Measurements from ENCODE around the gene PLCH1. TPM values are rescaled to one million over a fixed set of nuclear protein-coding genes. Genes with fewer than 3 reads are reported as not detected.

Gene PLCH1
- total RNA-seq, 1 experiment from 2014 or later, result 13.4 TPM

DNA sequence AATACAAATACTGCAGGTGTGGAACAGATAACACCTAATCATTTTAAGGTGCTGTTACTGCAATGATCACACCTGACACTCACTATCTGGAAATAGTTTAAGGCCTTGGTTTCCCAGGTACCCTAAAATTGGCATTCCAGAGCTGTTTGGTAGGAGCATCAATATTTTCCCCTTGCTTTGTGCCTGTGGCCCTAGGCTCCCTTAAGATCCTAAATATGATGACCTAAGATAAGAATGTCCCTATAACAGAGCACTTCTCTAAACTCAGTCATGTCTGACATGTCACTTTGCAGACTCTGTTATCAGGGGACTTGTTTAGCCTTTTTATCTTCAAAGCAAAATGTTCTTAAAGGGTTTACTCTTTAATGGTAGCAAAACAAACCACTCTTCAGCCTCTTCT, 335.5 kb downstream of the PLCH1 start:
- no peak for DNase-seq
- BruUV-seq (replicated peaks), result no TSS peak
- Mint-ChIP-seq H3K27ac (ENCODE audit: unreplicated experiment) (no peak overlapping the region), H3K36me3 (ENCODE audit: insufficient read depth, unreplicated experiment) (no peaks in the 10 kb centered on the region), H3K4me3 (ENCODE audit: low read depth, unreplicated experiment) (no peak overlapping the region), H3K27me3 (ENCODE audit: unreplicated experiment) (no peaks in the 10 kb centered on the region), H3K9me3 (ENCODE audit: low read depth, unreplicated experiment) (no peaks in the 10 kb centered on the region), H3K4me1 (ENCODE audit: low read depth, unreplicated experiment) (no peaks in the 10 kb centered on the region)
- CTCF ChIA-PET, result no interaction called here
- intact Hi-C loops (cut with micrococcal nuclease; ENCODE audit: unreplicated experiment), result no loop called here
- TF ChIP-seq, protein P1, sequence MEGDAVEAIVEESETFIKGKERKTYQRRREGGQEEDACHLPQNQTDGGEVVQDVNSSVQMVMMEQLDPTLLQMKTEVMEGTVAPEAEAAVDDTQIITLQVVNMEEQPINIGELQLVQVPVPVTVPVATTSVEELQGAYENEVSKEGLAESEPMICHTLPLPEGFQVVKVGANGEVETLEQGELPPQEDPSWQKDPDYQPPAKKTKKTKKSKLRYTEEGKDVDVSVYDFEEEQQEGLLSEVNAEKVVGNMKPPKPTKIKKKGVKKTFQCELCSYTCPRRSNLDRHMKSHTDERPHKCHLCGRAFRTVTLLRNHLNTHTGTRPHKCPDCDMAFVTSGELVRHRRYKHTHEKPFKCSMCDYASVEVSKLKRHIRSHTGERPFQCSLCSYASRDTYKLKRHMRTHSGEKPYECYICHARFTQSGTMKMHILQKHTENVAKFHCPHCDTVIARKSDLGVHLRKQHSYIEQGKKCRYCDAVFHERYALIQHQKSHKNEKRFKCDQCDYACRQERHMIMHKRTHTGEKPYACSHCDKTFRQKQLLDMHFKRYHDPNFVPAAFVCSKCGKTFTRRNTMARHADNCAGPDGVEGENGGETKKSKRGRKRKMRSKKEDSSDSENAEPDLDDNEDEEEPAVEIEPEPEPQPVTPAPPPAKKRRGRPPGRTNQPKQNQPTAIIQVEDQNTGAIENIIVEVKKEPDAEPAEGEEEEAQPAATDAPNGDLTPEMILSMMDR (IDR thresholded peaks at IDR 0.05; ENCODE audit: unreplicated experiment), result no peak

DNA sequence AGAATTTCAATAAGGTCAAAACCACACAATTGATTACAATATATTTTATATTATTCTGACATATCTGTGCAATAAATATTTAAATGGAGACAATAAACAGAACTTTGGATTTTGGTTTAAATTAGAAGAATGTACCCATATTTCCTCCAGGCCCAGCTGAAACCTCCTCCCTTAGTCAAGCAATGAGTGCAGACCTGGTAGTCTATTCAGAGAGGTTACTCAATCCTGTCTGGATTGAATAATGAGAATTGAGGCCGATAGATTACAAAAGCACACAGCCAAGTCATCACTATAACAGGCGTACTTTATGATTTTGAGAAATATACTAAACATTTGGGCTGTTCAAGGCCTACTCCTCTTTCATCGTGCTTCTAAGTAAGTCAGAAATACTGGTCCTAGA, 336.9 kb downstream of the PLCH1 start:
- no TSS peak for BruUV-seq (replicated peaks)
- intact Hi-C loops (cut with micrococcal nuclease; ENCODE audit: unreplicated experiment), result no loop called here
- no peak for DNase-seq
- Mint-ChIP-seq H3K4me1 (ENCODE audit: low read depth, unreplicated experiment) (no peaks in the 10 kb centered on the region), H3K36me3 (ENCODE audit: insufficient read depth, unreplicated experiment) (no peaks in the 10 kb centered on the region), H3K27ac (ENCODE audit: unreplicated experiment) (no peak overlapping the region), H3K4me3 (ENCODE audit: low read depth, unreplicated experiment) (no peak overlapping the region), H3K9me3 (ENCODE audit: low read depth, unreplicated experiment) (no peaks in the 10 kb centered on the region), H3K27me3 (ENCODE audit: unreplicated experiment) (no peaks in the 10 kb centered on the region)
- TF ChIP-seq, protein P1 (IDR thresholded peaks at IDR 0.05; ENCODE audit: unreplicated experiment), result no peak
- CTCF ChIA-PET, result no interaction called here

DNA sequence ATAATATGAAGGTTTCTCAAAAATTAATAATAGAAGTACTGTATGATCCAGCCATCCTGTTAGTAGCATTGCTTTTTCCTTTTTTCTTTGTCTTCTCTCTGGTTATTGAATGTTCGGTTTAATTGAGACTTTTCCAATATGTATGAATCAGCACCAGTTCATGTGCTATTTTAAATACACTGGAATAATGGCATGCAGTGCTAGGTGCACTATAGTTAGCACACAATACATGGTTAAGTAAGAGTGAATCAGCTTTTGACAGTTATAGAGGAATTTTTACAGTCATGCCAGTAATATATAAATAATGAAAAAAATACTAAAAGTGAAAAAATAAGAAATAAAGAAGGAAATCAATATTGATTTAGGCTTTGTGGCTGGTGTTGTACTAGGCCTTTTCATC, 337.5 kb downstream of the PLCH1 start:
- CTCF ChIA-PET, result no interaction called here
- no peak overlapping the region for H3K4me3 Mint-ChIP-seq (ENCODE audit: low read depth, unreplicated experiment)
- no peaks in the 10 kb centered on the region for H3K27me3 Mint-ChIP-seq (ENCODE audit: unreplicated experiment)
- H3K4me1 Mint-ChIP-seq (ENCODE audit: low read depth, unreplicated experiment), result no peaks in the 10 kb centered on the region
- TF ChIP-seq, protein P1 (IDR thresholded peaks at IDR 0.05; ENCODE audit: unreplicated experiment), result no peak
- BruUV-seq (replicated peaks), result no TSS peak
- H3K36me3 Mint-ChIP-seq (ENCODE audit: insufficient read depth, unreplicated experiment), result no peaks in the 10 kb centered on the region
- no peak for DNase-seq
- intact Hi-C loops (cut with micrococcal nuclease; ENCODE audit: unreplicated experiment), result no loop called here
- H3K9me3 Mint-ChIP-seq (ENCODE audit: low read depth, unreplicated experiment), result no peaks in the 10 kb centered on the region
- H3K27ac Mint-ChIP-seq (ENCODE audit: unreplicated experiment), result no peak overlapping the region

DNA sequence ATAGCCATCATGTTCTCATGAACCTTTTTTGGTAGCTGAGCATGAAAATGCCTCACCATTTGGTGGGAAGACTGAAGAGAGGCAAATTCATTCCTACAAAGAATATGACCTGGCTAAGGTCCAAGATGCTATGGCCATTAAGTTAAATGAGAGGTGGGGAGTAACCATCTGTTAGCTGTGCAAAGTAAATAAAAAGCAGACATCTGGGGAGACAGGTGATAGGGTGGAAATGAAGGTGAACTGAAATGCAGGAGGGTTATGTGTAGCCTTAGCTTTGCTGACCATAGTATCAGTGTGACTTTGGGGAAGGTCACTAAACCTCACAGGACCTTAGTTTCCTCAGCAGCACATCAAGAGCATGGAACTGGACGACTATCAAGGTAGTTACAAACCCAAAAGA, 340.4 kb downstream of the PLCH1 start:
- no TSS peak for BruUV-seq (replicated peaks)
- no peaks in the 10 kb centered on the region for H3K36me3 Mint-ChIP-seq (ENCODE audit: insufficient read depth, unreplicated experiment)
- no peaks in the 10 kb centered on the region for H3K27me3 Mint-ChIP-seq (ENCODE audit: unreplicated experiment)
- no peak for DNase-seq
- CTCF ChIA-PET, result no interaction called here
- intact Hi-C loops (cut with micrococcal nuclease; ENCODE audit: unreplicated experiment), result no loop called here
- H3K4me3 Mint-ChIP-seq (ENCODE audit: low read depth, unreplicated experiment), result no peak overlapping the region
- no peaks in the 10 kb centered on the region for H3K4me1 Mint-ChIP-seq (ENCODE audit: low read depth, unreplicated experiment)
- no peak overlapping the region for H3K27ac Mint-ChIP-seq (ENCODE audit: unreplicated experiment)
- H3K9me3 Mint-ChIP-seq (ENCODE audit: low read depth, unreplicated experiment), result no peaks in the 10 kb centered on the region
- TF ChIP-seq, protein P1 (IDR thresholded peaks at IDR 0.05; ENCODE audit: unreplicated experiment), result no peak

DNA sequence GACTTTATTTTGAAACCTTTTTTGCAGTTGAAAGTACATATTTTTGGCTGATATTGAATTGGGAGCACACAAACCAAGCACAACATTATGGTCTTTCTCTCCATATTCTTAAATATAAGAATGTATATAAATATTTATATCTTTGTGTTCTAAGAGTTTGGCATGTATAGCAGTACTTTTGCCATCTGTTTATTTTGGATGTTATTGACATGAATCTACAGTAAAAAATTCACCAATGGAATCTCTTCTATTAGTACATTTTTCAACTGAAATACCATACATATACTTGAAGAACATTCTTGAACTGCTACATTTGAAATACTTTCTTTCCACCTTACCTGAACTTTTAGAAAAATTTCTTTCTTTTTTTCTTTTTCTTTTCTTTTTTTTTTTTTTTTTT, 342.2 kb downstream of the PLCH1 start:
- intact Hi-C loops (cut with micrococcal nuclease; ENCODE audit: unreplicated experiment), result no loop called here
- CTCF ChIA-PET, result no interaction called here

More for the DNA sequence above, 342.2 kb downstream of the PLCH1 start:
- H3K36me3 Mint-ChIP-seq (ENCODE audit: insufficient read depth, unreplicated experiment), result no peaks in the 10 kb centered on the region
- H3K27ac Mint-ChIP-seq (ENCODE audit: unreplicated experiment), result no peak overlapping the region
- DNase-seq, result no peak
- no peaks in the 10 kb centered on the region for H3K9me3 Mint-ChIP-seq (ENCODE audit: low read depth, unreplicated experiment)
- BruUV-seq (replicated peaks), result no TSS peak
- no peaks in the 10 kb centered on the region for H3K27me3 Mint-ChIP-seq (ENCODE audit: unreplicated experiment)
- H3K4me1 Mint-ChIP-seq (ENCODE audit: low read depth, unreplicated experiment), result no peaks in the 10 kb centered on the region
- TF ChIP-seq, protein P1 (IDR thresholded peaks at IDR 0.05; ENCODE audit: unreplicated experiment), result no peak
- no peak overlapping the region for H3K4me3 Mint-ChIP-seq (ENCODE audit: low read depth, unreplicated experiment)

Data from Calu3 (cell line).